Nephron progenitor cell (in vitro differentiated cells): ENCODE results near the gene NOTCH4.

ENCODE experiments used
- DNase-seq: peaks from one replicate; pipeline ENCODE4 v3.0.0; 2021
- H3K27ac Mint-ChIP-seq: 2 replicates; pipeline ENCODE4 v1.8.0; 2021; ENCODE audit warnings: mild to moderate bottlenecking, moderate library complexity, mixed read lengths
- H3K27me3 Mint-ChIP-seq: 2 replicates; pipeline ENCODE4 v1.8.0; 2021; ENCODE audit warnings: mild to moderate bottlenecking, low read depth, mixed read lengths; ENCODE audit not compliant: poor library complexity
- H3K36me3 Mint-ChIP-seq: 2 replicates; pipeline ENCODE4 v1.8.0; 2021; ENCODE audit warnings: low read depth, mixed read lengths
- H3K4me1 Mint-ChIP-seq: 2 replicates; pipeline ENCODE4 v1.8.0; 2021; ENCODE audit warnings: mixed read lengths
- H3K4me3 Mint-ChIP-seq: 2 replicates; pipeline ENCODE4 v1.8.0; 2021; ENCODE audit warnings: mild to moderate bottlenecking, moderate library complexity, mixed read lengths
- H3K9me3 Mint-ChIP-seq: 2 replicates; pipeline ENCODE4 v1.8.0; 2021; ENCODE audit warnings: mild to moderate bottlenecking, moderate library complexity, mixed read lengths
- CTCF ChIP-seq: fragments of 200-600 bp; sonication (generic); IDR thresholded peaks from 2 replicates; pipeline ENCODE4 v1.5.0; 2021; ENCODE audit warnings: antibody characterized with exemption

NOTCH4 gene

GRCh38 chr6:32220021-32220420 lies 3.8 kb downstream of the NOTCH4 start:
- Mint-ChIP-seq H3K36me3 (no peaks in the 10 kb centered on the region), H3K4me3 (no peak overlapping the region), H3K9me3 (no peaks in the 10 kb centered on the region), H3K4me1 (peaks cover 7% of the 10 kb centered on the region), H3K27ac (no peak overlapping the region), H3K27me3 (peaks cover 19% of the 10 kb centered on the region)
- no peak for TF ChIP-seq CTCF
- DNase-seq = no peak

- H3K27ac Mint-ChIP-seq = no peak overlapping the region
- no peak overlapping the region for H3K4me3 Mint-ChIP-seq
- peaks cover 8% of the 10 kb centered on the region for H3K27me3 Mint-ChIP-seq
- no peak for TF ChIP-seq CTCF
- DNase-seq = no peak
- no peaks in the 10 kb centered on the region for H3K4me1 Mint-ChIP-seq
- no peaks in the 10 kb centered on the region for H3K36me3 Mint-ChIP-seq
- H3K9me3 Mint-ChIP-seq = no peaks in the 10 kb centered on the region
Measured at GRCh38 chr6:32218167-32218566, 5.7 kb downstream of the NOTCH4 start.

- DNase-seq = no peak
- Mint-ChIP-seq H3K4me3 (no peak overlapping the region), H3K9me3 (no peaks in the 10 kb centered on the region), H3K4me1 (no peaks in the 10 kb centered on the region), H3K27ac (no peak overlapping the region), H3K36me3 (no peaks in the 10 kb centered on the region), H3K27me3 (peaks cover 10% of the 10 kb centered on the region)
- no peak for TF ChIP-seq CTCF
Measured at GRCh38 chr6:32216998-32217397, 6.9 kb downstream of the NOTCH4 start.

GRCh38 chr6:32216285-32216684 lies 7.6 kb downstream of the NOTCH4 start:
- Mint-ChIP-seq H3K27ac (no peak overlapping the region), H3K36me3 (no peaks in the 10 kb centered on the region), H3K4me1 (no peaks in the 10 kb centered on the region), H3K9me3 (no peaks in the 10 kb centered on the region), H3K27me3 (peaks cover 11% of the 10 kb centered on the region), H3K4me3 (no peak overlapping the region)
- DNase-seq = no peak
- no peak for TF ChIP-seq CTCF

- no peaks in the 10 kb centered on the region for H3K9me3 Mint-ChIP-seq
- H3K4me1 Mint-ChIP-seq = no peaks in the 10 kb centered on the region
- no peak overlapping the region for H3K4me3 Mint-ChIP-seq
- no peaks in the 10 kb centered on the region for H3K36me3 Mint-ChIP-seq
- H3K27ac Mint-ChIP-seq = peak overlapping the region; percentile 47
- no peak for TF ChIP-seq CTCF
- no peak for DNase-seq
- peaks cover 9% of the 10 kb centered on the region for H3K27me3 Mint-ChIP-seq
Measured at GRCh38 chr6:32215617-32216016, 8.2 kb downstream of the NOTCH4 start.

- Mint-ChIP-seq H3K36me3 (no peaks in the 10 kb centered on the region), H3K4me3 (no peak overlapping the region), H3K27me3 (peaks cover 10% of the 10 kb centered on the region), H3K4me1 (no peaks in the 10 kb centered on the region), H3K9me3 (no peaks in the 10 kb centered on the region), H3K27ac (no peak overlapping the region)
- DNase-seq = no peak
- no peak for TF ChIP-seq CTCF
Measured at GRCh38 chr6:32214126-32214525, 9.7 kb downstream of the NOTCH4 start.
